KMS-11 (cell line): Measurements from ENCODE around the gene APBA3.

Experiments
- H2AFZ ChIP-seq: fragments of 200-600 bp; sonication (generic); 2 replicates; pipeline ENCODE4 v1.6.1; 2016; ENCODE audit warnings: antibody characterized with exemption, mixed run types, low read depth
- H3K27ac ChIP-seq: fragments of 200-600 bp; sonication (generic); 2 replicates; pipeline ENCODE4 v1.6.1; 2016; ENCODE audit warnings: mild to moderate bottlenecking, mixed run types
- H3K27me3 ChIP-seq: fragments of 200-600 bp; sonication (generic); 2 replicates; pipeline ENCODE4 v1.6.1; 2017; ENCODE audit warnings: mild to moderate bottlenecking, low read depth, mixed run types, moderate library complexity; ENCODE audit not compliant: insufficient read depth
- H3K36me3 ChIP-seq: fragments of 200-600 bp; sonication (generic); 2 replicates; pipeline ENCODE4 v1.6.1; 2017; ENCODE audit warnings: mild to moderate bottlenecking, mixed run types; ENCODE audit not compliant: insufficient read depth
- H3K4me1 ChIP-seq: fragments of 200-600 bp; sonication (generic); 2 replicates; pipeline ENCODE4 v1.6.1; 2016; ENCODE audit warnings: mild to moderate bottlenecking, low read depth, mixed run types; ENCODE audit not compliant: poor library complexity, severe bottlenecking
- H3K4me2 ChIP-seq: fragments of 200-600 bp; sonication (generic); 2 replicates; pipeline ENCODE4 v1.7.0; 2016; ENCODE audit warnings: mild to moderate bottlenecking, mixed run types
- H3K4me3 ChIP-seq: fragments of 200-600 bp; sonication (generic); IDR thresholded peaks from 2 replicates; pipeline ENCODE4 v1.6.1; 2017; ENCODE audit warnings: low read depth, low read length, mixed read lengths; ENCODE audit not compliant: insufficient read depth
- H3K79me2 ChIP-seq: fragments of 200-600 bp; sonication (generic); 2 replicates; pipeline ENCODE4 v1.6.1; 2016; ENCODE audit warnings: low read depth, mixed run types; ENCODE audit not compliant: insufficient read depth
- H3K9ac ChIP-seq: fragments of 200-600 bp; sonication (generic); 2 replicates; pipeline ENCODE4 v1.6.1; 2016; ENCODE audit warnings: mild to moderate bottlenecking, mixed run types
- H4K20me1 ChIP-seq: fragments of 200-600 bp; sonication (generic); 2 replicates; pipeline ENCODE4 v1.6.1; 2016; ENCODE audit warnings: mild to moderate bottlenecking, mixed run types; ENCODE audit not compliant: insufficient read depth
- TF ChIP-seq, protein P1 (sequence below): fragments of 200-600 bp; sonication (generic); conservative IDR thresholded peaks from 2 replicates; pipeline ENCODE4 v1.6.1; 2017; ENCODE audit warnings: low read depth, mild to moderate bottlenecking, antibody characterized with exemption, low read length, moderate library complexity, mixed read lengths

APBA3 gene

GRCh38 chr19:3708207-3708931 lies 53.1 kb downstream of the APBA3 start, which contains the start of gene TJP3:
TSS of gene TJP3 (plus strand) at chr19:3708384. CDS start at chr19:3728433, 20,049 bp downstream.
- no peaks in the 10 kb centered on the region for H4K20me1 ChIP-seq
- peak within 1 kb of the TSS; percentile 71 for H3K4me2 ChIP-seq
- peaks cover 18% of the 10 kb centered on the region for H3K4me1 ChIP-seq
- TF ChIP-seq, protein P1, sequence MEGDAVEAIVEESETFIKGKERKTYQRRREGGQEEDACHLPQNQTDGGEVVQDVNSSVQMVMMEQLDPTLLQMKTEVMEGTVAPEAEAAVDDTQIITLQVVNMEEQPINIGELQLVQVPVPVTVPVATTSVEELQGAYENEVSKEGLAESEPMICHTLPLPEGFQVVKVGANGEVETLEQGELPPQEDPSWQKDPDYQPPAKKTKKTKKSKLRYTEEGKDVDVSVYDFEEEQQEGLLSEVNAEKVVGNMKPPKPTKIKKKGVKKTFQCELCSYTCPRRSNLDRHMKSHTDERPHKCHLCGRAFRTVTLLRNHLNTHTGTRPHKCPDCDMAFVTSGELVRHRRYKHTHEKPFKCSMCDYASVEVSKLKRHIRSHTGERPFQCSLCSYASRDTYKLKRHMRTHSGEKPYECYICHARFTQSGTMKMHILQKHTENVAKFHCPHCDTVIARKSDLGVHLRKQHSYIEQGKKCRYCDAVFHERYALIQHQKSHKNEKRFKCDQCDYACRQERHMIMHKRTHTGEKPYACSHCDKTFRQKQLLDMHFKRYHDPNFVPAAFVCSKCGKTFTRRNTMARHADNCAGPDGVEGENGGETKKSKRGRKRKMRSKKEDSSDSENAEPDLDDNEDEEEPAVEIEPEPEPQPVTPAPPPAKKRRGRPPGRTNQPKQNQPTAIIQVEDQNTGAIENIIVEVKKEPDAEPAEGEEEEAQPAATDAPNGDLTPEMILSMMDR, result no peak
- H3K4me3 ChIP-seq, result no peak within 1 kb of the TSS
- H3K27me3 ChIP-seq, result peaks cover 15% of the 10 kb centered on the region
- no peaks in the 10 kb centered on the region for H3K79me2 ChIP-seq
- peak within 1 kb of the TSS; percentile 54; the same call in 1 of the 2 replicates for H2AFZ ChIP-seq
- no peak within 1 kb of the TSS for H3K9ac ChIP-seq
- no peaks in the 10 kb centered on the region for H3K36me3 ChIP-seq
- no peak within 1 kb of the TSS for H3K27ac ChIP-seq

DNA sequence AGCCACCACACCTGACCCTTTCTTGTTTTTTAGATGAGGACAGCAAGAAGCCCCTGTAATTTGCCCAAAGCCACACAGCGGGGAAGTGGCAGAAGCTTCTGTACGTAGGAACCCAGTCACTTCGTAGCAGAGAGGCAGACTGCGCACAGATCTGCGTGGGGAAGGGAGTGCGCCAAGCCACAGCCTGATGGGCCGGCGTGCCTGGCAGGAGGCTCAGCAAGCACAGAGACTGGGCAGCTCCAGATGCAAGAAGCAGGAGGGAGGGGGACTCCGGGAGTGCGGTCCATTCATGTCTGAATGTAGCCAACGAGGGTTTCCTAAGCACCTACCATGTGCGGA lies 53.7 kb downstream of the APBA3 start:
- no peak overlapping the region for H2AFZ ChIP-seq

GRCh38 chr19:3701200-3701599 lies 60.3 kb downstream of the APBA3 start:
- Histone ChIP-seq H4K20me1 (no peaks in the 10 kb centered on the region), H3K36me3 (no peaks in the 10 kb centered on the region), H3K79me2 (peaks cover 29% of the 10 kb centered on the region), H3K4me3 (no peak overlapping the region), H3K27ac (no peak overlapping the region), H2AFZ (no peak overlapping the region), H3K27me3 (no peaks in the 10 kb centered on the region), H3K4me1 (peaks cover 5% of the 10 kb centered on the region), H3K9ac (no peak overlapping the region), H3K4me2 (no peak overlapping the region)
- TF ChIP-seq, protein P1, result no peak

More for the DNA sequence above, 53.7 kb downstream of the APBA3 start:
- H4K20me1 ChIP-seq, result no peaks in the 10 kb centered on the region
- H3K27me3 ChIP-seq, result peaks cover 10% of the 10 kb centered on the region
- TF ChIP-seq, protein P1, result no peak
- H3K9ac ChIP-seq, result no peak overlapping the region
- H3K79me2 ChIP-seq, result no peaks in the 10 kb centered on the region
- H3K27ac ChIP-seq, result no peak overlapping the region
- H3K4me1 ChIP-seq, result peaks cover 18% of the 10 kb centered on the region
- H3K36me3 ChIP-seq, result no peaks in the 10 kb centered on the region
- peak overlapping the region; percentile 71; the same call in 1 of the 2 replicates for H3K4me2 ChIP-seq
- no peak overlapping the region for H3K4me3 ChIP-seq
